ENCODE measurements around the gene ALDH1A3.

Gene ALDH1A3

GRCh38 chr15:100885116-100885515 lies 5.5 kb downstream of the ALDH1A3 start:
- FAIRE-seq: no peak

GRCh38 chr15:100885811-100886210 lies 6.2 kb downstream of the ALDH1A3 start:
- FAIRE-seq: no peak

- FAIRE-seq: no peak
Observed at GRCh38 chr15:100887211-100887913, 7.7 kb downstream of the ALDH1A3 start.

- no peak for FAIRE-seq
Observed at GRCh38 chr15:100889385-100890050, 9.9 kb downstream of the ALDH1A3 start.

- FAIRE-seq: no peak
Observed at GRCh38 chr15:100890051-100890720, 10.6 kb downstream of the ALDH1A3 start.

- no peak for FAIRE-seq
Observed at GRCh38 chr15:100890850-100891249, 11.2 kb downstream of the ALDH1A3 start.

- no peak for FAIRE-seq
Observed at GRCh38 chr15:100891307-100892012, 11.8 kb downstream of the ALDH1A3 start.

GRCh38 chr15:100892013-100892355 lies 12.4 kb downstream of the ALDH1A3 start:
- no peak for FAIRE-seq

- FAIRE-seq: no peak
Observed at GRCh38 chr15:100893261-100893963, 13.8 kb downstream of the ALDH1A3 start.

- FAIRE-seq: no peak
Observed at GRCh38 chr15:100893964-100894295, 14.3 kb downstream of the ALDH1A3 start.

- no peak for FAIRE-seq
Observed at GRCh38 chr15:100895721-100896120, 16.1 kb downstream of the ALDH1A3 start.

GRCh38 chr15:100897221-100898151 lies 17.9 kb downstream of the ALDH1A3 start:
- FAIRE-seq: no peak

GRCh38 chr15:100898152-100898490 lies 18.5 kb downstream of the ALDH1A3 start:
- no peak for FAIRE-seq

- FAIRE-seq: no peak
Observed at GRCh38 chr15:100898661-100899462, 19.2 kb downstream of the ALDH1A3 start.

- no peak for FAIRE-seq
Observed at GRCh38 chr15:100899601-100900000, 20.0 kb downstream of the ALDH1A3 start.

GRCh38 chr15:100900136-100900794 lies 20.6 kb downstream of the ALDH1A3 start:
- FAIRE-seq: no peak

- FAIRE-seq: no peak
Observed at GRCh38 chr15:100900795-100901169, 21.2 kb downstream of the ALDH1A3 start.

- FAIRE-seq: no peak
Observed at GRCh38 chr15:100901296-100901695, 21.7 kb downstream of the ALDH1A3 start.

- no peak for FAIRE-seq
Observed at GRCh38 chr15:100901702-100902435, 22.2 kb downstream of the ALDH1A3 start.
